ENCODE data around the gene PGR.

The PGR gene

DNA sequence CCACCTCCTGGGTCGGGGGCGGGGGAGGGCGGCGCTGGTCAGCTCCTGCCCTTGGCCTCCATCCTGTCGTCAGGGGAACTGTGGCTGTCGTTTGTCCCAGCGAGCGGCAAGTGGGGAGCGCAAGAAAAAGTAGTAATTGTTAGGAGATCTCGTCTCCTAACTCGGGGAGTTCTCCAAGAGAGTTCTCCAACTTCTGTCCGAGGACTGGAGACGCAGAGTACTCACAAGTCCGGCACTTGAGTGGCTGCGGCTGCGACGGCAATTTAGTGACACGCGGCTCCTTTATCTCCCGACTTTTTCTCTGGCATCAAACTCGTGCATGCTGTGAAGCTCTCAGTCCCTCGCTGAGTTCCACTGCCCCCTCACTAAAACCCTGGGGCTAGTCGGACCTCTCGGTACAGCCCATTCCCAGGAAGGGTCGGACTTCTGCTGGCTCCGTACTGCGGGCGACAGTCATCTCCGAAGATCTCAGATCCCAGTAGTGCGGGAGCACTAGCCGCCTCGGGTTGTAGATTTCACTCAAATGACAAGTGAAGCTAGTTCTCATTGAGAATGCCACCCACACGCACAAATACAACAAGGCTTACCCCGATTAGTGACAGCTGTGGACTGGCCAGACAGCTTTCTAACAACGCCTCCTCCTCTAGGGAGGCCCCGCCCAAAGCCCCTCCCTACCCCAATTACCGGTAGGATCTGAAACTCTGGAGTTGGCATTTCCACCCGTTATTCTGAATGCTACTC lies at the start of gene PGR:
TSS of gene PGR (minus strand) at position 611 of the 741 bp plus-strand sequence. CDS start 743 bp downstream, outside the sequence.
- no peak for FAIRE-seq

DNA sequence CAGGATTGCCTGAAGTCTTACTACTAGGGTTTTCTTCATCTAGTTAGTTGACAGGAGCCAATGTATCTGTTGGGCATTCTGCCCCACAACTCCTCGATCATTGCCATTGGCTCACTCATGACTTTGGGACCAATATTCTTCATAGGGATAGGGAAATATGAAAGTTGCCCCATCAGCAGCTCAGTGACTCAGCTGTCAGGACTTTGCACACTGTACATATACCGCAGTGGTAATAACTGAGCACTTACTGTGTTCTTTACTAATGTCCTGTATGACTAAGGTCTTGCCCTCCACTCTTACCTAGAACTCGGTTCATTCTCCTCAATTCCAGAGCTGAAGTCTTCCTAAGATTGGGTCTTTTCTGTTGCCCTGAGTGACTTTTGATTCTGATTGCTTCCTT lies 46.8 kb upstream of the PGR start:
- DNase-seq (ENCODE audit: insufficient read length, low spot score) (no peak), FAIRE-seq (no peak)

More for the DNA sequence above, at the start of gene PGR:
- no peak for DNase-seq (ENCODE audit: insufficient read length, low spot score)

DNA sequence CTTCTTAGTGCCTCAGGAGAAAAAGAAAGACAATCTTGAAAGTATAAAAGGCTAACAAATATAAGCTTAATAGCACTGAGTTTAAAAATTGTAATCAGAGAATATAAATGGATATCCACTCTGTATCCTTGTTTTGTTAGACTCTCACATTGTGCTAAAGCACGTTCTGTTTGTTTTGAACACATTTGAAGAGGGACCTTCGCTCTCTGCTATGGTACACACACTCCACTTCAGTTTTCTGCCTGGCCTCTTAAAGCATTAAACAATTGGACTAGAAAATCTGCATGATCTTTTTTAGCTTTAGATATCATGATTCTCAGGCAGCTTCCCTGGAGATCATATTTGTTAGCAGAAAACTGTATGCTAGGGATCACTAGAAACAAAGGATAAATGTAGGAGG lies 40.3 kb upstream of the PGR start:
- no peak for FAIRE-seq
- DNase-seq (ENCODE audit: insufficient read length, low spot score): no peak

DNA sequence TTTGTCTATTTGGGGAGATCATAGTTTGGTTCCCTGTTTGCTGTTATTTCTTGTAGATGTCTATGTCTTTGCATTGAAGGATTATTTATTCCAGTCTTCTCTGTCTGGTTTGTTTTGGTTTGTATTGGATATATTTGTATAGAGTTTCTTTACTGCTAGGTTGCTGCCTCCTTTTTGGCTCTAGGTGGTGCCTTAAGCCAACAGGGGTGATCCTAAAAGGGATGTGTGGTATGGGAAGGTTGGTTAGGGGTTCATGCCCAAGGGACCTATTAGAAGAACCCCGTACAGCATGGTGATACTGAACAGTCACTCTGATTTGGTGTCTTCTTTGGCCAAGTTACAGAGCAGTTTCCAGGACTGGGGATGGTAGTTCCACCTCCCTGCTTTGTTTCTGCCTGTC lies 36.4 kb upstream of the PGR start:
- FAIRE-seq (no peak), DNase-seq (ENCODE audit: insufficient read length, low spot score) (no peak)

DNA sequence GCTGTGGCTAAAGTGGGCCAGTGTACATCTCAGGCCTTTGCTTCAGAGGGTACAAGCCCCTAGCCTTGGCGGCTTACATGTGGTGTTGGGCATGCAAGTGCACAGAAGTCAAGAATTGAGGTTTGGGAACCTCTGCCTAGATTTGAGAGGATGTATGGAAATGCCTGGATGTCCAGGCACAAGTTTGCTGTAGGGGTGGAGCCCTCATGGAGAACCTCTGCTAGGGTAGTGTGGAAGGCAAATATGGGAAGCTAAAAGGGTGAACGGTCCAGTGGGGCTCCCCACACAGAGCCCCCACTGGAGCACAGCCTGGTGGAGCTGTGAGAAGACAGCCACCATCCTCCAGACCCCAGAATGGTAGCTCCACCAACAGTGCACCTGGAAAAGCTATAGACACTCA lies 28.5 kb upstream of the PGR start:
- DNase-seq (ENCODE audit: insufficient read length, low spot score) (no peak), FAIRE-seq (no peak)

DNA sequence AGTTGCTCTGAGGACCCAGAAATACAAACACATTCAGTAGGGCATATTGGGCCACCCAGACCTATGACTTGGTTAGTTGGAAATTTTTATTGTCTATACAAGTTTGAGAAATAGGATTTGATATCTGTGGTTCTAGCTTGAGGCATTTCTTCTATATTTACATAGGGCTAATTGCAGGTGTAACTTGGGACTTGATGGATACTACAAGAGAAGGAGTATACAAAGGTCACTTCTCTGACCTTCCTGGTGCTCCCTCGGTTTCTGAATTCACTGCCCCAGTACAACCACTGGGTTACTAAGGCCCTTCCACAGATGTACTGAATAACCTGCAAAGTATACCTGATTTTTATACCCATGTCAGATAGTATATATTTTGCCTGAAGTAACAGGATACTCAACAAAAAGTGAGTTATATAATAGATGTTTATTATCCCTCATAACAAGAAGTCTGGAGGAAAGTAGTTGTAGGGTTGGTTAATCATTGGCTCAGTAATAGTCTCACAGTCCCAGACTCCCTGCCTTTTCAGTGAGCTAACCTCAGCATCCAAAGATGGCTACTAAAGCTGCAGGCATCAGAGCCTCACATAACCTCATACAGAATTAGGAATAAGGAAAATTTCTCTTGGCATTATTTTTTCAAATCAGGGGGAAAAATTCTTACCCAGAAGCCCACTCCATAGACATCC lies 8.8 kb upstream of the PGR start:
- DNase-seq (ENCODE audit: insufficient read length, low spot score) (no peak), FAIRE-seq (no peak)

DNA sequence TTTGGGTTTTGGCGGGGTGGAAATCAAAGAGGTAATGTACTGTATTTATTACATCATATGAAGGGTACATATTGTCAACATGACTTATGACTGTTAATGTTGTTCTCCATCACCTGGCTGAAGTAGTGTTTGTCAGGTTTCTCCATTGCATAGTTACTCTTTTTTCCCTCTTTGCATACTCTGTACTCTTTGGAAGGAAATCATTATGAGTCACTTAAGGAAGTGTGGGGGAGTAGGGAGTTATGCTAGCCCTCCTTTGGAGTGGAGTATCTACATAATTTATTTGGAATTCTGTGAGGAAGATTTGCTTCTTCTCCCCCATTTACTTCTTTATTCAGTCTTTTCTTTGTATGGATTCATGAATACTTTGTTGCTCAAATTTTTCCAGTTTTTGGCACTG lies 3.6 kb upstream of the PGR start:
- FAIRE-seq: no peak
- no peak for DNase-seq (ENCODE audit: insufficient read length, low spot score)

DNA sequence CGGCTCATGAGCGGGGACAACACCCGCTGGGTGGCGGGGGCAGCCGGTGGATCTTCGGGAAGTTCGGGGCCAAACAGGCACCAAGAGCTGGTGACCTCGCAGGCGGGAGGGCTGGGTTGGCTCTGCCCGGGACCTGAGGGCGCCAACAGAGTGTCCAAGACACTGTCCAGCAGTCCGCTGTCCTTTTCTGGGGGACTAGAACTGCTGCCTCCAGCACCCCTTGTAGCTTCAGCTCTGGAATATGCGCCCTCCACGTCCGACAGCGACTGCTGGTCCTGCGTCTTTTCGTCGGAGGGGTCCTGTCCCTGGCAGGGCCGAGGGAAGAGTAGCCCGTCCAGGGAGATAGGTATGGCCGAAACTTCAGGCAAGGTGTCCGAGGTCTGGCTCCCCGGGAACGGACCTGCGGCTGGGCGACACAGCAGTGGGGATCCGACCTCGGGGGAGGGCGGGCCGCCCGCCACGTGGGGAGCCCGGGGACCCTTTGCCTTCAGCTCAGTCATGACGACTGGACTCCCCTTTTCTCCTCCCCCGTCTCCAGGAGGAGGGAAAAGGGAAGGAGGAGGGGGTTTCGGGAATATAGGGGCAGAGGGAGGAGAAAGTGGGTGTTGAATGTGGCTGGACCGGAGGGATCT lies 926 bp downstream of the PGR start:
- no peak for DNase-seq (ENCODE audit: insufficient read length, low spot score)
- FAIRE-seq: no peak

DNA sequence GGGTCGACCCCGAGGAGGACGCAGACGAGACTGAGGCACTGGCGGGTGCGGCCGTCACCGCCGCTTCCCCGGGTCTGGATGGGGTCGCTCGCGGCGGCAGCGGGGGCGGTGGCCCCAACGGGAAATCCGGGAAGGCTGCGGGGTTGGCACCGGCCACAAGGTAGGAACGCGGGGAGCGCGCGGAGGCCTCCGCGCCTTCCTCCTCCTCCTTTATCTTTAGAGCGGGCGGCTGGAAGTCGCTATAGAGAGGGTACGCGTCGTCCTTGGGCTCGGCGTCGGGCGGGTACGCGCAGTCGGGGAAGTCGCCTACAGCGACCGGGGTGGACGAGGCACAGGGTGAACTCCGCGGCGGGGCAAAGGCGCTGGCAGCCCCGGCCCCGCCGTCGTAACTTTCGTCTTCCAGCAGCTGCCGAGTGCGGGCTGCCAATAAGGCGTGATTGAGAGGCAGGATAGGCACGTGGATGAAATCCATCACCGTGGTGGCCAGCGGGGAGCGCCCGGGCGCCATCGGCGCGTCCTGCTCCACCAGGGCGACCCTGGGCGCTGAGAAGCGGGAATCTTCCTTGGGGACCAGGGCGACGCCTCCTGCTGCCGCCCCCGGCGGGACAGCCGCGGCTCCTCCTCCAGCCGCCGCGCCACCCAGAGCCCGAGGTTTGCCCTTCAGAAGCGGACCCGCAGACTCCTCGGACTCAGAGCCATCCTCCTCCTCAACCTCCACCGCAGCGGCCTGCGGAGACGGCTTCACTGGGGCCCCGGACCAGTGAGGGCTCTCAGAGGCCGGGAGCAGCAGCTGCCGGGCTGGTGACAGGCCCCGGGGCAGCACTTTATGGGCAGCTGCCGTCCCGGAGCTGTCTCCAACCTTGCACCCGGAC lies 1.7 kb downstream of the PGR start:
- FAIRE-seq (no peak), DNase-seq (ENCODE audit: insufficient read length, low spot score) (no peak)

DNA sequence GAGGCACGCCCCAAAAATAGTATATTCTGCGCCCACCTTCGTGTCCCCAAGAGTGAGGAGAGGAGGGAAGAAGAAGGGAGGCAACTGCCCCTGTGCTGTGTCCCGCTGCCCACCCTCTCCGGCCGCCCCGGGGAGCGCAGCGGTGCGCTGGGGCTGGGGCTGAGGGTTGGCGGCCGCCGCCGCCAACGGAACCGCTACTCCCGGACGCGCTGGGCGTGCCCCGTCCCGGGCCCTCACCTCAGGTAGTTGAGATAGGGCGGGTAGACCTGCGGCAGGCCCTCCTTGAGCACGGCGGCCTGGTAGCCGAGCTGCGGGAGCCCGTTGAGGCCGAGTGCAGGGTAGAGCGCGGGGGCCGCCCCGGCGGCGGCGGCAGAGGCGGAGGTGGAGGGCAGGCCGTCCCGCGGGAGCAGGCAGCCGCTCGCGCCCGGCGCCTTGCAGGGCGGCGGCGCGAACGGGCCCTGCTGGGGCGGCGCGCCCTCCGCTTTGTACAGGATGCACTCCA lies 2.4 kb downstream of the PGR start:
- DNase-seq (ENCODE audit: insufficient read length, low spot score): no peak

DNA sequence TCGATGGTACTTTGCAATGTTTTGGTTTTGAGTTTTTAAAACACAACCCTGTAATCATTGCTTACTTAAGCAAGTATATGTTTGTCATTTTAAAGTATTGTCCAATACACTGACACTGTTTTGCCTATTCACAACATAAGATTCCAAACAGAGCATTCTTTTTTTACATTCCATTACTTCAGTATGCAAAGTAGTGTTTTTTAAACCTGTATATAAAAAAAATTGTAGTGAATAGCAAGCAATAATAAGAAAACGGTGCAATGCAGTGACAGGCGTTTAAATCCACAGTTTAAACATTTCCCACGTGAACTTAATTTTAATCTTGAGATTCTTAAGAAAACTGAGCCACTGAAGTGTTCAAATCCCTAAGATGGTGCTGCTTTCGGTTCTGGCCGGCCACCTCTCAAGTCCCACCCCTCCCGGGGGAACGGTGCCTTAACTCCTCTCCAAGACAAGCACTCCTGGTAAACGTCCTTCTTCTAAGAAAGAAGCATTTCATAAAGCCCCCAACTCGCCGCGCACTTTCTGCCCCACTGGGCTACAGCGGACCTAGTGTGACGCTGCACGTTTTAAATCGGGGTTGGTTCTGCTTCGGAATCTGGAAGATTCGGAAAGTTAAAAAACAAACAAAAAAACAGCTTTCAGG lies 2.9 kb downstream of the PGR start:
- DNase-seq (ENCODE audit: insufficient read length, low spot score) (no peak), FAIRE-seq (no peak)

More for the DNA sequence above, 2.4 kb downstream of the PGR start:
- FAIRE-seq: no peak

DNA sequence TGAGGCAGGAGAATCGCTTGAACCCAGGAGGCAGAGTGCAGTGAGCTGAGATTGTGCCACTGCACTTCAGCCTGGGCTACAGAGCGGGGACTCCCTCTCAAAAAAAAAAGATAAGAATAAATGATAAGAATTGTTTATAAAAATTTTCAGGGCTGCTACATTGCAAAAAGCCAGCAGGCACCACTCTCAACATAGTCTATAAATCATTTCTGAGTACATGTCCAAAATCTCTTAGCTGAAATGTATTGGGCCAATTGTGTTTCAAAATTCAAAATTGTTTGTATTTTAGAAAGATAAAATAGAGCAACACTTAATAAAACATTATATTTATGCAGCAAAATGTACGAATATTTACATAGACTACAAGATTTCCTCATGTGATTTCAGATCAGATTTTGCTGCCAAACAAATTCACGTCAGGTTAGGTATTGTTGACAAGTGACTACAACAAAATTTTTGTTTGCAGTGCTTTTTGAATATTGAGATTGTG lies 13.9 kb downstream of the PGR start:
- FAIRE-seq (no peak), DNase-seq (ENCODE audit: insufficient read length, low spot score) (no peak)

DNA sequence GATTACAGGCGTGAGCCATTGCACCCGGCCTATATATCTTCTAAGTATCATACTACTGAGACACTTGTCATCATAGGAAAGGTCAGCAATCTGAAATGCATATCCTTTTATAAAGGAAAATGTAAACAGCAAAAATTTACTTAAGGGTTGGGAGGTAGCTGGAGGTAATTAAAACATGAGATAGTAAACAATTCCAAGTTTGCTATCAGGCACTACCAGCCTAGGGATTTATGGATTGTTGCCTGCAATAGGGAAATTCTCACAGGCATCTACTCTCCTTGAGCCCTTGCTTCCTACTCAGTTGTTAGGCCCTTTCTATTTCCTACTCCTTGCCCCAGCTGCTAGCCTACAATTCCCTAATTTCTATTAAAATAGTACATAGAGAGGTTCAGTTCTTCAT lies 16.1 kb downstream of the PGR start:
- FAIRE-seq (no peak), DNase-seq (ENCODE audit: insufficient read length, low spot score) (no peak)

DNA sequence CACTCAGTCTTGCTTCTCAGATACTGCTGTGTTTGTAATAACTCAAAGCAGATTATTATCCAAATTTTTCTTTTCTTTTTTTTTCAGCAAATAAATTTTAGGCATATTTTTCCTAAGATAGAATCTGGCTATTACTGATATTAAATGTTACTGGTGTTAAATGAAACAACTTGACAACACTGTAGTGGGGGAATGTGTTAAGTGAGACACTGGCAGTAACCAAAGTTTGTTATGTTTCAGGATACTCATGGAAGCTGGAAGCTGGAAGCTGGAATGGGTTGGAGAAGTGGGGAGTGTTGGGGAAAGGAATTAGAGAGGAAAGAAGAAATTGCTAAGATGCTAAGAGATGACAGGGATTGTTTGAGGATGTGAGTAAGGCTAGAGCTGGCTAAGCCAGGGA lies 24.9 kb downstream of the PGR start:
- FAIRE-seq (no peak), DNase-seq (ENCODE audit: insufficient read length, low spot score) (no peak)

DNA sequence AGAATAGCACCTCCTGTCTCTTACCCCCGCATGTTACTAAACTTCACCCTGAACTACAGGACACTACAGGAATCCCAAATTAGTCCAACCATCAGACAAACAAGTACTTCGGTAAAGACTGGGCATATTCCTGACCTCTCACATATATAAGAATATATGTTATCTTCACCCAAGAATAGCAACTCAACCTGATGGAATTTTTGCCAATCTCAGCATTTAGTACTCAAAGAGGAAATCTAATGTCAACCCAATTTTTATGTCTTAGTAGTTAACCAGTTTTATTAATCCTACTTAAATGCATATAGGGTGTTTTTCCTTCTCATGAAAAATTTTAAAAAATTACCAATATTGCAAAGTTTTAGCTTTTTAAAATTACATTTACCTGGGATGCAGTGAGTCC lies 26.2 kb downstream of the PGR start:
- no peak for DNase-seq (ENCODE audit: insufficient read length, low spot score)
- FAIRE-seq: no peak

DNA sequence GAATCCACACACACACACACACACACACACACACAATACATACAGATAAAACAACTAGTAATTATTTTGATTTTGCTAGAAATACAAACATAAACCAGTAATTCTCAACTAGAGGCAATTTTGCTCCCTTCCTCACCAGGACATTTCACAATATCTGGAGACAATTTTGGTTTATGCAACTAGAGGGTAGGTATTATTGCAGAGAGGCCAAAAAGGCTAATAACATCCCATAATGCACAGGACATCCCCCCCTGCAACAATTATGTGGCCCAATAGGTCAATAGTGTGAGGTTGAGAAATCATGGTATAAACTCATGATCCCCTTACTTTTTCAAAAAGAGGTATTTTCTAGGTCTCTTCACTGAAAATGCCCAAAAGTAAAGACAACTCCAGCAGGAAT lies 29.0 kb downstream of the PGR start:
- no peak for DNase-seq (ENCODE audit: insufficient read length, low spot score)
- FAIRE-seq: no peak

DNA sequence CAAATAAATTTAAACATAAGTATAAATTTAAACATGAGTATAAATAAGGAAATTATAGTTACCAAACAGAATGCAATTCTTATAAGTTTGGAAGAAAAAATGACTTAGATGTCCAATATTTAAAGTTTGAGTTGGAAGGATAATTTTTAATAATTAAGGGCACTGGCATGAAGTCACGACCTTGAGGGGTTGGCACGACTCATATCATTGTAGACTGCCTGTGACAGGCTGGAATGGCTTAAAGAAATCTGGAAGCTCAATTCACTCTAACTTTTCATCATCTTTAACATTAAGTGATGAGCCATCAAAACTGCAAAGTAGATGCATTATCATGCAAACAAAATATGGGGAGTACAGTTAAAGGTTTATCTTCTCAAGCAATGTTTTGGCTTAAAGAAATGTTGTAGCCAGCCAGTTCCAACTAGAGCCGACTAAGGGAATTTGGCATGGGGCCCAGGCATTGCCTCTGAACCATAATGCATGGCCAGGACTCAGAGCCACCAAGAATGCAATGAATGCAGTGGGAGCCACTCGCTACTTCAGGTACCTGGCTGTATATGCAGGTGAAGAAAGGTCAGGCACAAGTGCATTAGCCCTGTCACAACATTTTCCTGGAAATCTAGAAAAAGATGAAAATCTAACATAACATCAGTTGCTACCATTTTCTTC lies 33.4 kb downstream of the PGR start:
- FAIRE-seq (no peak), DNase-seq (ENCODE audit: insufficient read length, low spot score) (no peak)

DNA sequence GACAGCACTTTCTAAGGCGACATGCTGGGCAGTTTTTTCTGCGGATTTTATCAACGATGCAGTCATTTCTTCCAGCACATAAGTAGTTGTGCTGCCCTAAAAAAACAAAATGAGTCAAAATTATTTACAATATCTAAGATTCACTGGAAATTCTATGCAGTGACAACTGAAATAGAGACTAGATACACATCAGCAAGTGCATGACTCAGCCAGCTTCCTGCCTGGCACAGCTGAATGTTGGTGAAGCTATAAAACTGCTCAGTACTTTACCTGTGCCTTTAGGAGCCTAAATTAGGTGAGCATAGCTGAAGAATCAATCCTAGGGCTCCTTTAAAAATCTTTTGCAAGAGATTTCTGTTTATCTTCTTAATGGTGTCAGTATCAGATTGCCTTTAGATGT lies 37.8 kb downstream of the PGR start:
- DNase-seq (ENCODE audit: insufficient read length, low spot score) (no peak), FAIRE-seq (no peak)

DNA sequence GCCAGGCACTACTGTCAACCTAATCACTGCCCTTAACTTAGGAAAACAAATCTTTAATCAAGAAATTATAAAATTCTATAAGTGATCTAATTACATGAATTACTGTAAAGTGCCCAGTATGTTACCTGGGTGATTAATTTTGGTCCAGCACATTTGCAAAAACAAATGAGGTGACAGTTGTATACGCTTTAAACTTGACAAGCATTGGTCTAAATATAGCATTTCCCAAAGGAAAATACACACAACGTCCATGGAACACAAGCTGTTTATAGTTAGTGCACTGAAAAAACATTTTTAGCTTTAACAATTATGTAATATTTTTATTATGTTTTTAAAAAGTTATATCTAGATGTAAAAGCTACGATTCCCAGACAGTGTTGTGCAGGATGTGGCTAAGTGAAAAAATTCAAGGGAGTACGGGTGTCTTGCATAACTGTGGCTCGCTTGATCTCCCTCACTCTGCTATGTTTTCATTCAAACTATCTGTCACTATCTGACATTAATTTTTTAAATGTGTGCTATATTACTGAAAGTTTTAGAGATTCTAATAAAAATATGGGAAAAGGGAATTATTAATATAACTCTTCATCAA lies 38.8 kb downstream of the PGR start:
- no peak for FAIRE-seq

More for the DNA sequence above, 38.8 kb downstream of the PGR start:
- no peak for DNase-seq (ENCODE audit: insufficient read length, low spot score)
